GM13977 (cell line): ENCODE results near the gene THRB.

ENCODE experiments used
- DNase-seq: peaks from one replicate; pipeline ENCODE4 v3.0.0; 2012; ENCODE audit warnings: low spot score
- in situ Hi-C: fragments of 300-500 bp; cut with MboI; formaldehyde crosslinking; loops from one replicate; pipeline ENCODE4 v1.12.0; 2022; ENCODE audit warnings: low sequenced_read_pairs, low pct_unique_long_range_greater_than_20kb, mixed read lengths, inconsistent platforms; ENCODE audit not compliant: unreplicated experiment
- TF ChIP-seq, protein P1 (sequence below): IDR thresholded peaks from 2 replicates; pipeline ENCODE4 v1.5.1; 2012; ENCODE audit warnings: mild to moderate bottlenecking, control low read depth; ENCODE audit not compliant: insufficient read depth; ENCODE audit errors: extremely low read depth, missing control alignments

Gene THRB

DNA sequence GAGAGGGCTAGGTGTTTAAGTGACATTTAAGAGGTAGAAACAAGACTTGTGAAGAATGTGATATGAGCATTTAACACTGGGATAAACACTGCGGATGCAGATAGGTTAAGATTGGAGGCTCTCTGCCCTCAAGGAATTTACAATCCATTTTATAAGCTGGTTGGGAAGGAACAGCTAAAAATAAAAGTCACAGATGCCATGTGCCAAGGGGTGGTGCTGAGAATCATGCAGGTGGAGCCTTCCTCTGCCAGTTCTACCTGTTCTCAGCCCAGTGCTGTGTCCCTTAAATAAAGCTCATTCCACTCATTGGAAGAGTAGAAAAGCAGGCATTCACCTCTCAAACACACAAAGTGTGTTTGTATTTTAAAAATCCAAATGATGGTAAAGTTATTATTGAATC, 261.9 kb downstream of the THRB start:
- TF ChIP-seq, protein P1, sequence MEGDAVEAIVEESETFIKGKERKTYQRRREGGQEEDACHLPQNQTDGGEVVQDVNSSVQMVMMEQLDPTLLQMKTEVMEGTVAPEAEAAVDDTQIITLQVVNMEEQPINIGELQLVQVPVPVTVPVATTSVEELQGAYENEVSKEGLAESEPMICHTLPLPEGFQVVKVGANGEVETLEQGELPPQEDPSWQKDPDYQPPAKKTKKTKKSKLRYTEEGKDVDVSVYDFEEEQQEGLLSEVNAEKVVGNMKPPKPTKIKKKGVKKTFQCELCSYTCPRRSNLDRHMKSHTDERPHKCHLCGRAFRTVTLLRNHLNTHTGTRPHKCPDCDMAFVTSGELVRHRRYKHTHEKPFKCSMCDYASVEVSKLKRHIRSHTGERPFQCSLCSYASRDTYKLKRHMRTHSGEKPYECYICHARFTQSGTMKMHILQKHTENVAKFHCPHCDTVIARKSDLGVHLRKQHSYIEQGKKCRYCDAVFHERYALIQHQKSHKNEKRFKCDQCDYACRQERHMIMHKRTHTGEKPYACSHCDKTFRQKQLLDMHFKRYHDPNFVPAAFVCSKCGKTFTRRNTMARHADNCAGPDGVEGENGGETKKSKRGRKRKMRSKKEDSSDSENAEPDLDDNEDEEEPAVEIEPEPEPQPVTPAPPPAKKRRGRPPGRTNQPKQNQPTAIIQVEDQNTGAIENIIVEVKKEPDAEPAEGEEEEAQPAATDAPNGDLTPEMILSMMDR, result no peak
- in situ Hi-C loops, result loop anchor here (25.0 kb wide), 2 partner anchors 245 to 345 kb away; no protein-coding TSS in a partner anchor
- no peak for DNase-seq

DNA sequence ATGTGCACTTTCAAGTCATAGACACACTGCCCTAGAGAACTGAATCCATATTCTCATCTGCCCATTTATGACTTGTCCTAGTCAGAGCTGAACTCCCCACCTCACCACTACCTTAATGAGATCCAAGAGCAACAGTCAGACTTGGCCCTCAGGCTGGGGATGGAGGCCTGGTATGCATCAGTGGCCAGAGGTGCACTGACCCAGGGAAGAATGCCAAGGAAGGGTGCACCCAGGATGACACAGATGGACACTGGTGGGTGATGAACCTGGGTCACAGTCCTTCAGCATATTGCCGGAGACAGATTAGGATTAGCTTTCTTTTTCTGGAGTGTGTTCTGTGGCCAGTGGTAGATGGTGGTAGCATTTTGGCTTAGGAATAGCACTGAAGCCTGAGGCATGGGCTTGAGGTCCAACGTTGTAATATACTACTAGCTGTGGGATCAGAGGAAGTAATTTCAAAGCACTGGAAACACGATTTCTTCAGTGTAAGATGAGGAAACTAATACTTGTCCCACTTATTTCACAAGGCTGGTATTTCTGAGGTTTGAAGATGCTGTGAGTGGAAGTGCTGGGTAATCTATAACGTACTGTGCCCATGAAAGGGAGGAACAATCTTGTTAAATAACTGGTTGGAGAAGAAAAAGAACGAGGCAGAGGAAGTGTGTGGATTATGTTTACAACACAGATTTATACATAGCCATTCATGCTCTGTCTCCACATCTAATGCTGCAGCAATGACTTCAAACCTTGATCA, 265.0 kb downstream of the THRB start:
- TF ChIP-seq, protein P1, result no peak
- in situ Hi-C loops, result loop anchor here (25.0 kb wide), 2 partner anchors 242 to 342 kb away; no protein-coding TSS in a partner anchor
- no peak for DNase-seq

DNA sequence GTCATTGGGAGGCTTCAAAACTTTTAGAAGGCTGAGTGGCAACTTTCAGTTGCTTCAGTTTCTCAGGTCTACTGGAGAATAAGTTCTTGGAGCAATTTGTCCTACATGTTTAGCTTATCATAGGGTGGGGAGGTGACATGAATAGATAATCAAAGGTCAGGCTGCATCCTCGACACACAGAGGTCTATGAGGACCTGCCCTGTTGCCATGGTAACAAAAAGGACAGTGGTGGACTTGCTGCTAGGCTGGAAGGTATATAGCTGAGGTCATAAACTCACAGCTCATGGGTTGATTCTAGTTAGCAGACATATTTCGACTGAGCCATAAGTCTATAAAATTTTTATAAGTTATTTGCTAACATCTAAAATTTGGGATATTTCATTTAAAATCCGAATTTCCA, 267.0 kb downstream of the THRB start:
- no peak for DNase-seq
- TF ChIP-seq, protein P1, result no peak
- in situ Hi-C loops, result loop anchor here (25.0 kb wide), 2 partner anchors 240 to 340 kb away; no protein-coding TSS in a partner anchor

DNA sequence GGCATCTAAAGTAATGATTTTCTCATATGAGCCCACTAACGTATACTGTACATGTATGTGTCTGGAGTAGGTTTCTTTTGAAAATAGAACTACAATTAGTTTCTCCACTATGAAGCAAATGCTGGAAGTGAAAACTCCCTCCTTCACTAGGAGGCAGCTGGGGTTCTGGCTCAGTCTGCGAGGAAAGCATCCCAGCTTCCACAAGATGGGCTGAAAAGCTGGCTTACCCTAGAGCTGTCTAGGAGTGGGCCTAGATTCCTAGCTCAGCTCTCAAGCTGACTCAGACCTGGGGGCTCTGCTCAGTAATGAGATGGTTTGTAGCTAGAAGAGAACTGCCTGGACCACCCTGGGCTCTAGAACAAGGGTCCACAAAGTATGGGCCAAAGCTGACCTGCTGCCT, 268.3 kb downstream of the THRB start:
- in situ Hi-C loops, result loop anchor here (25.0 kb wide), 2 partner anchors 239 to 339 kb away; no protein-coding TSS in a partner anchor
- no peak for DNase-seq
- TF ChIP-seq, protein P1, result no peak

DNA sequence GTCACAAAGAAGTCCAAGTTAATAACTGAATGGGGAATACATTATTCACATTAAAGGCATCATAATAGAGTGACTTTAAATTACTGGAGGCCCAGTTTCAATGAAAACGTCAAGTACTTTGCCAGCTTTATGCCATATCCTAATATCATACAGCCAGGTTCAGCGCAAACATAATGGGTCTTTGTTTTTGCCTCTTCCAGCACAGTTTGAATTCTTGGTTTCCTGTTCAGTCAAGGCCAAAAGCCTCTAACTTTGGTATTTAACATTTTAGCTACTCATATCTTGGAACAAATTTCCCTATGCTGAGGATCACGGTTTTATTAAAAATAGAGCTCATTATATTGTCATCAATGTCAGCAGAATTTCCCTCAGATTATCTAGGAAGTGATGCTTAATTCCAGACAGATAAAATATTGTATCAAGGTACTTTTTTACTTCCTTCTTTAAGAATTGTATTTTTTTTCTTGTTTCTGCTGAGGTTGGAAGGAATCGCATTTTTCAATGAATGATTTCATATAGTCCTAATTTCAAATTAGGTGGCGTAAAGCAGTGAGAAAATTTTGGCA, 269.2 kb downstream of the THRB start:
- DNase-seq, result no peak
- in situ Hi-C loops, result loop anchor here (25.0 kb wide), 2 partner anchors 238 to 338 kb away; no protein-coding TSS in a partner anchor
- TF ChIP-seq, protein P1, result no peak

DNA sequence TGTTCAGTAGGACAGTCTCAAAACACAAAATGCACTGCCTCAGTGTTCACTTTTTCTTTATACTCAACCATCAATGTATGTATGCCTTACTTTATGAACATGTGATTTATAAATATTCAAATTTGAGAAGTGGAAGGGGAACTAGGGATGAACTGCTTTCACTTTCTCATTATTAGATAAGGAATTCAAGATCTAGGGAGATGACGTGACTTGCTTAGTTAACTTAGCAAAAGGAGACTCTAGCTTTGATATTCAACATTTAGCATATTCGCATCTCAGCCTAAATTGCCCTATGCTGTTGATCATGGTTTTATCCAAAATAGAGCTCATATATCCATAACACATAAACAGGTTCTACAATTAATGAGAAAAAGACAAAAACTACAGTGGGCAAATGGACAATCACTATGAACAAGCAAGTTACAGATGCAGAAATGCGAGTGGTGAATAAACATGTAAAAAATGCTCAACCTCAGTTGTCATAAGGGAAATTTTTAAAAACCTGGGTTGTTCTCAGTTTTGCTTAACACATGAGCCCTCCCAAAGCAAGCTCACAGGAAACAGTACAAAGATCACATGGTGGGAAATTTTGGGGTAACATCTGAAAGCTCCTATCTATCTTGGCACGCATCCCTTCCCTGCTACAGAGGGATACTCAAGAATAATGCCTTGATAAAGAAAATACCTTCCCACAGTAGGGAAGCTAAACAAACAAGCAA, 269.8 kb downstream of the THRB start:
- TF ChIP-seq, protein P1, result no peak
- in situ Hi-C loops, result loop anchor here (25.0 kb wide), 2 partner anchors 238 to 338 kb away; no protein-coding TSS in a partner anchor
- peak; percentile 6 for DNase-seq
